Right renal pelvis (tissue), 4 donors: Measurements from ENCODE around the gene ERAS. TPM values are rescaled to one million over a fixed set of nuclear protein-coding genes. Genes with fewer than 3 reads are reported as not detected.

Experiments used
- DNase-seq, 4 donors: peaks; one replicate each; pipeline ENCODE4 v3.0.0-alpha.2; 2013; ENCODE audit warnings: low read depth in 4 of 4, low spot score in 3 of 4, missing footprints in 1 of 4
- polyA plus RNA-seq, 4 donors: library from polyadenylated mRNA; unstranded; fragments of 120-200 nt; gene quantifications; one replicate each; pipeline ENCODE4 v1.2.1, GENCODE V29; 2013; ENCODE audit not compliant: insufficient read length in 4 of 4

Gene ERAS, protein sequence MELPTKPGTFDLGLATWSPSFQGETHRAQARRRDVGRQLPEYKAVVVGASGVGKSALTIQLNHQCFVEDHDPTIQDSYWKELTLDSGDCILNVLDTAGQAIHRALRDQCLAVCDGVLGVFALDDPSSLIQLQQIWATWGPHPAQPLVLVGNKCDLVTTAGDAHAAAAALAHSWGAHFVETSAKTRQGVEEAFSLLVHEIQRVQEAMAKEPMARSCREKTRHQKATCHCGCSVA
- under 1 TPM in 3 of 4 donors, not detected in 1; 0.04 to 0.21 (median 0.17) TPM for polyA plus RNA-seq

DNA sequence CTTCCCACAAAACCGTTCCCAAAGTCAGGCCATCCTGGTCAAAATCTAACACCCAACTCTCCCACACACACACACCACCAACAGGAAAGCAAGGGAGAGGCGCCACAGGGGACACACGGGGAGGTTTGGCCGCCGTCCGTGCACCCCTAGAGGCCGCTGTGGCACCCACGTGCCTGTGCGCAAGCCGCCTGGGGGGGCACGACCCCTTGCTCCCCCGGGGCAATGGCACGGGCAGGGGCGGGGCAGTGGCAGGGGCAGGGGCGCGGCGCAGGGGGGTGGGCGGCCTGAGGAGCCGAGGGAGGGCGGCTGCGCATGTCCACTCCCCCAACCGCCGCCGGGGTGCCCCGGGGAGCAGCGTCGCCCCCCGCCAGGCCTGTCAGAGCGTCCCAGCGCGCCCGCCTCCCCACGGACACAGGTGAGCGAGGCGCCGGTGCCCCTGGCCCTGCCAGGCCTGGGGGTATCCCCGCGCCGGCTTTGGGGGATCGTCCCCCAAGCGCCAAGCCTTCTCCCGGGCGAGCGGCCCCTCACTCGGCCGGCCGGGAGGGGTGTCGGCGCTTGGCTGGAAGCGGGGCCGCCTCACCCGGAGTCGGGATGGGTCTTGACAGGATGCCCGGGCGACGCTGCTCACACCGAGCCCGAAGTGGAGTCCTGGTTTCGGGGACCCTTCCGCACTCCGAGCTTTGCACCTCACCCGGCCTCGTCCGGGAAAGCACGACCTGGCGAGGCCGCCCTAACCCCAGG is at the start of gene ERAS:
TSS of gene ERAS (plus strand) at position 379 of the 741 bp plus-strand sequence. CDS start 2,611 bp downstream, outside the sequence.
- no peak for DNase-seq

DNA sequence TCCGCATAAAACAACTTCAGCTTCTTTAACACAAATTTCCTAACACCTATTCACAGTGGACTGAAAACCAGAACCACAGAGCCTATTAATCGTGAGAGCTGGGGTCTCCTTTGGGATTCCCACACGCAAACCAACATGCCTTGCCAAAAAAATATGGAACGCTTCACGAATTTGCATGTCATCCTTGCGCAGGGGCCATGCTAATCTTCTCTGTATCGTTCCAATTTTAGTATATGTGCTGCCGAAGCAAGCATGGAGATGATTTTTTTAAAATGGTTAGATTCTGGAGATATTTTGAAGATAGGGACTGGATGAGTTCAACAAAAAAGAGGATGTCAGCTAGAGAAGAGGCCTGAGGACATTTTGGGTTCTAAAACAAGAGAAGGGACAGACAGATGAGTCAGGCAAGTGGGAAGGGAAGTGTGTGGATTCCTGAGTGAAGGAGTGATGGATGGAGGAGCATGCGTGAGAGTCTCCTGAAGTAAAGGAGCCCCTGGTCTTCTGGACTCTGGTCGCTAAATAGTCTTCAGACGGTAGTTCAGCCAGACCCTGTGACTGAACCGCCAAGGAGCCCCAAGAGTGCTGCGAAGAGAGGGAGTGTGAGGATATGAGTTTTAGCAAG is 49.4 kb upstream of the ERAS start:
- no peak for DNase-seq

DNA sequence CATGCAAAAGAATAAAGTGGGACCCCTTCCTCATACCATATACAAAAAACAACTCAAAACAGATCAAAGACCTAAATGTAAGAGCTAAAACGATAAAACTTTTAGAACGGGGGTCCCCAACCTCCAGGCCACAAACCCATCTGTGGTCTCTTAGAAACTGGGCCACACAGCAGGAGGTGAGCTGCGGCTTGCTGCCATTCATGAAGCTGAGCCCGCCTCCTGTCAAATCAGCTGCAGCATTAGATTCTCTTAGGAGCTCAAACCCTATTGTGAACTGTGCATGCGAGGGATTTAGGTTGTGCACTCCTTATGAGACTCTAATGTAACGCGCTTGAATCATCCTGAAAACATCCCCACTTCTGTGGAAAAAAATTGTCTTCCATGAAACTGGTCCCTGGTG is 46.9 kb upstream of the ERAS start:
- DNase-seq = no peak

GRCh38 chrX:48781705-48782104 is 44.6 kb upstream of the ERAS start:
- DNase-seq = no peak

DNA sequence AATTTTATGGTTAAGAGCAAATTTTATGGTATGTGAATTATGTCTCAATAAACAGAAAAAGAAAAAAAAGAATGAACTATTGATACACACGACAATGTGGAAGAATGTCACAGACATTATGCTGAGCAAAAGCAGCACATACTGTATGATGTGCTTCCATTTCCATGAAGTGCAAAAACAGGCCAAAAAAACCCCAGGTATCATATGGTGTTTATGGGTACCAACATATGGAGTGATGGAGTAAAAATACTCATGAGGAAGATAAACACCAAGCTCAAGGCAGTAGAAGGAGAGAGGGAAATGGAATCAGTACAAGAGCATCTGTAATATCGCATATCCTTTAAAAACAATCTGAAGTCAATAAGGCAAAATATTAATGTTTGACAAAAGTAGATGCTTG is 44.1 kb upstream of the ERAS start:
- no peak for DNase-seq

DNA sequence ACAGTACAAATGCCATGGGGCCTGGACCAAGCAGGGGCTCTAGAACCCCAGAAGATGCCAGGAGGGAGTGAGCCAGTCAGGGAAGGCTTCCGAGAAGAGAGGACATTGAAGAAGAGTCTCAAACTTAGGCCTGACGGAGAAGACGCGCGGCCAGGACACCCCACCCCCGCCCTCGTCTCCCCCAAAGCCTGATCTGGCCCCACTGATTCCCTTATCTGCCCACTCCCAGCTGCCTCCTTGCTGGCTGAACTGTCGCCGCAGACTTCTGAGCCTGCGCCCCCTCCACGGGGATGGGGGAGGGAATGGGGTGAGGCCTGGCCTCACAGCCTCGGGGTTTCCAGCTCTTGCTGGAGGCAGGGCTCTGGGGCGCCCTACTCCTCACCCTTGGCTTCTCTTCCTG is 43.5 kb upstream of the ERAS start:
- no peak for DNase-seq

DNA sequence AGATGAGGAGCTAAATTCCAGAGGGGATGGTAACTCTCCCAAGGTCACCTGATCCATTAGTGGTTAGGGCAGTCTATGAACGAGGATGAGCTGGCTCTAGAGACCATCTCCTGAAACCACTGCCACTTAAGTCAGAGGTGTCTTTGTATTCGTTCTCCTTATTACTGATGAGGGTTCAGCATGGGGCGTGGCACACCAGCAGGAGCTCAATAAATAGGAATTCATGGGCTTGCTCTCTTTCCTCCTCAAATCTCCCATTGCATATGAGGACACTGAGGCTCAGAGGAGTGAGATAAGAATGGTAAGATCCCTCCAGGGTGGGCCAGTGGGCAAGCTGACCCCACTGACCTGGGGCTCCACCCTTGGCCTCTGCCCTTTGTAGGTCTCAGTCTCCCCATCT is 41.6 kb upstream of the ERAS start:
- no peak for DNase-seq

- DNase-seq = no peak
Measured at GRCh38 chrX:48785186-48785539, 41.1 kb upstream of the ERAS start.

DNA sequence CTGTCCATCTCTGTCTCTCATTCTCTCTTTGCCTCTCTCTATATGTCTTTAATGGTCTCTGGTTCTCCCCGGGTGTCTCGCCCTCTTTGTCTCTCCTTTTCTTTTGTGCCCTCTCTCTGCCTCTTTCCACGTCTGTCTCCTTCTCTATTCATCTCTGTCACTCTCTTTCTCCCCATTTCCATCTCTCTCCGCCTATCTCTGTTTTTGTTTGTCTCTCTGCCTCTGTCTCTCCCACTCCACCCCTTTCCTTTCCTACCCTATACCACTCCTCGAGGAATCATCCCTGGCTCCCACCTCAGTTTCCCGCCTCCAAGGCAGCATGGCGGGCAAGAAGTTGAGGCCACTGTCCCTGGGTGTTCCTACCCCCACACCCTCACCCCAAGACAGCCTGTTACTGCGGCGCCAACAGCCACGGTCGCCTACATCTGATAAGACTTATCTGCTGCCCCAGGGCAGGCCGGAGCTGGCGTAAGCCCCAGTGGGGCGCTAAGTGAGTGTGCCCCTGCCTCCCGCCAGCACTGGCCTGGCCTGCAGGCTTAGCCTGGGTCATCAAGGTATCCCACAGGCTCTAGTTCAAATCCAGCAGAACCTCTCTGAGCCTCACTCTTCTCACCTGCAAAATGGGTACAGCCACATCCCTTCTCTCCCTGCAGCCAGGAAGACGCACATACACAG is 40.6 kb upstream of the ERAS start:
- no peak for DNase-seq

GRCh38 chrX:48786341-48786800 is 39.9 kb upstream of the ERAS start, which contains the start of gene GATA1:
Gene GATA1, plus strand, starts transcription at chrX:48786590. Its CDS starts 4,520 bp downstream, at chrX:48791110.
- no peak for DNase-seq

GRCh38 chrX:48786825-48787504 is 39.3 kb upstream of the ERAS start:
- no peak for DNase-seq

GRCh38 chrX:48787505-48788443 is 38.5 kb upstream of the ERAS start:
- no peak for DNase-seq

DNA sequence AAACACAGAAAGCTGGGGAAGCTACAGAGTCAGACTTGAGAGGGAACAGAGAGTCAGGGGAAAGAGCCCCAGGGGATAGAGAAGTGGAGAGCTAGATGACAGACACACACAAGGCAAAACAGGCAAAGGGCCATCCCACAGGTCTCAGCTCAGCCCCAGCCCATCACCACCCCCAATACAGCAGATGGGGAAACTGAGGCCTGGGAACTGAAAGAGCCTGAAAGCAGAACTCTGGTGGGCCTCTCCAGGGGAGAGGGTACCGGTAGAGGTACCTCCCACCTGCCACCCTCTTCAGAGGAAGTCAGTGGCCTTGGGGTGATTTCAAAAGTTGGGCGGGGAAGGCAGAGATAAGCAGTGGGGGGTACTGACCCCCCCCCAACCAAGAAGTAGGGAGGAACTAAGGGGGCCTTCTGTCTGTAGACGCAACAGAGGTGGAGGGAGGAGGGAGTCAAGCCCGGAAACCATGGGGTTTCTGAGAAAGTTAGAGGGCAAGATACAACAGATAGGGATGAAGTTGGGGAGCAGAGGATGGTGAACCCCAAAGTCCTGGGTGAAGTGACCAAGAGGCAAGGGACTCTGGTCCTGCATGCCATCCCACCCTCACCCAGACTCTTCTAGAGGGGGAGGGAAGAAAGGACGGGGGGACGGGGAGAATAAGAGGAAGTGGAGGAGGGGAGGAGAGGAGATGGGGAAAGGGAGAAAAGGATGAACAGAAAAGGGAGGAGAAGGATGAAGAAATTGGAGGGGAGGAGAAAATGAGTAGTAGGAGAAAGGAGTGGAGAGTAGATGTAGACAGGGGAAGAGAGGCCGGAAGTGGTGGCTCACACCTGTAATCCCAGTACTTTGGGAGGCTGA is 36.7 kb upstream of the ERAS start:
- no peak for DNase-seq

- no peak for DNase-seq
Measured at GRCh38 chrX:48790477-48790876, 35.8 kb upstream of the ERAS start.

- no peak for DNase-seq
Measured at GRCh38 chrX:48791063-48791820, 35.1 kb upstream of the ERAS start.

DNA sequence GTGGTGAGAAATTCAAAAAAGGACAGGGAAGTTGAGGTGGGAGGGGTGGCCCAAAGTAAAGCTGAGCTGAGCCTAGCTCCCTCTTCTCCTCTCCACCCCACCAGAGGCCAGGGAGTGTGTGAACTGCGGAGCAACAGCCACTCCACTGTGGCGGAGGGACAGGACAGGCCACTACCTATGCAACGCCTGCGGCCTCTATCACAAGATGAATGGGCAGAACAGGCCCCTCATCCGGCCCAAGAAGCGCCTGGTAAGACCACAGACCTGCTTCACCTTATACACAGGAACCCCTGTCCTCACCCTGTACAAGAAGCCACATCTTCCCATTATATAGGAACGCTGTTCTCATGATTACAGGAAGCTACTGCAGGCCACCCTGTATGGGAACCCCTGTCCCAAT is 34.1 kb upstream of the ERAS start:
- no peak for DNase-seq

- no peak for DNase-seq
Measured at GRCh38 chrX:48793935-48794334, 32.4 kb upstream of the ERAS start.
